GM21367 (cell line): ENCODE data around the gene TRAF1.

Source experiments
- ATAC-seq: cut with Tn5 transposase; IDR thresholded peaks from one replicate; pipeline ENCODE4 v1.9.1; 2021; ENCODE audit not compliant: unreplicated experiment

Gene TRAF1

GRCh38 chr9:120891245-120891883 lies 35.2 kb downstream of the TRAF1 start:
- ATAC-seq, result no peak

- no peak for ATAC-seq
Observed at GRCh38 chr9:120890320-120891244, 36.0 kb downstream of the TRAF1 start.

- no peak for ATAC-seq
Observed at GRCh38 chr9:120889606-120890271, 36.9 kb downstream of the TRAF1 start.

GRCh38 chr9:120888626-120889025 lies 38.0 kb downstream of the TRAF1 start:
- no peak for ATAC-seq

GRCh38 chr9:120886490-120886967 lies 40.1 kb downstream of the TRAF1 start:
- no peak for ATAC-seq

GRCh38 chr9:120885958-120886357 lies 40.6 kb downstream of the TRAF1 start:
- no peak for ATAC-seq

- no peak for ATAC-seq
Observed at GRCh38 chr9:120885457-120885856, 41.1 kb downstream of the TRAF1 start.

- no peak for ATAC-seq
Observed at GRCh38 chr9:120883608-120883996, 43.0 kb downstream of the TRAF1 start.

- ATAC-seq, result no peak
Observed at GRCh38 chr9:120882935-120883607, 43.5 kb downstream of the TRAF1 start.

- ATAC-seq, result no peak
Observed at GRCh38 chr9:120879446-120879845, 47.1 kb downstream of the TRAF1 start.

- ATAC-seq, result no peak
Observed at GRCh38 chr9:120878188-120879130, 48.1 kb downstream of the TRAF1 start.

- no peak for ATAC-seq
Observed at GRCh38 chr9:120877276-120878034, 49.1 kb downstream of the TRAF1 start.

GRCh38 chr9:120876842-120877240 lies 49.8 kb downstream of the TRAF1 start, which contains the start of gene PHF19:
Gene PHF19 (minus strand): TSS chr9:120877188. CDS start chr9:120874741, 2,447 bp downstream.
- ATAC-seq, result peak; percentile 0

GRCh38 chr9:120875954-120876841 lies 50.4 kb downstream of the TRAF1 start:
- peak; percentile 48 for ATAC-seq

- no peak for ATAC-seq
Observed at GRCh38 chr9:120875643-120875953, 51.0 kb downstream of the TRAF1 start.

GRCh38 chr9:120875195-120875565 lies 51.4 kb downstream of the TRAF1 start:
- no peak for ATAC-seq

- ATAC-seq, result no peak
Observed at GRCh38 chr9:120874226-120875194, 52.1 kb downstream of the TRAF1 start.
